Heart left ventricle (tissue), 13 donors: Measurements from ENCODE around the gene FER.
"Not testable (repeated sequence)": the region's sequence is repeated elsewhere in the genome, so short reads cannot be mapped to it uniquely, and the experiment has no call there.

ENCODE experiments used
- POLR2A ChIP-seq, 2 donors: fragments of 450-650 bp; IDR thresholded peaks; one replicate each; pipeline ENCODE4 v1.6.1; 2017; ENCODE audit warnings: antibody characterized with exemption in 2 of 2, mild to moderate bottlenecking in 2 of 2, moderate library complexity in 2 of 2
- TF ChIP-seq, protein P1 (sequence below), 12 donors: fragments of 200-600 bp; sonication (generic) in 4 of 12; IDR thresholded peaks; one replicate each; pipeline versions ENCODE4 v1.5.0 to v1.8.0; 2018 to 2022; ENCODE audit warnings: antibody characterized with exemption in 12 of 12, mild to moderate bottlenecking in 5 of 12
- donor health status: ischemic (EF 13 %, LVEDD 7.1; RV severe dilation, severe dysfunction).
- donor health status: DM: no; HTN: yes; CAD: no.
- donor health status: DM: no; HTN: no; CAD: no.
- donor health status: ischemic (EF 25% LVEDD 6.9; RV normal size, moderate dysfunction).
- donor health status: ischemic (EF 25% LVEDD 5.7; RV mildly dilated, moderate dysfunction).
- donor health status: ischemic (EF 35%, LVEDD 5.7; RV mildly dilated, moderate dysfunction).
- donor health status: nonischemic (EF 11% LVEDD 7.7; RV severe dilation, severe dysfunction).
- donor health status: DM: yes; HTN: yes; CAD: no.
- donor health status: PGD.
- donor health status: ischemic (EF 29% LVEDD 5.4; RV normal size, mild dysfunction).
- donor health status: nonischemic (EF 23%, LVEDD 6.1; RV moderate dilation, normal function).

DNA sequence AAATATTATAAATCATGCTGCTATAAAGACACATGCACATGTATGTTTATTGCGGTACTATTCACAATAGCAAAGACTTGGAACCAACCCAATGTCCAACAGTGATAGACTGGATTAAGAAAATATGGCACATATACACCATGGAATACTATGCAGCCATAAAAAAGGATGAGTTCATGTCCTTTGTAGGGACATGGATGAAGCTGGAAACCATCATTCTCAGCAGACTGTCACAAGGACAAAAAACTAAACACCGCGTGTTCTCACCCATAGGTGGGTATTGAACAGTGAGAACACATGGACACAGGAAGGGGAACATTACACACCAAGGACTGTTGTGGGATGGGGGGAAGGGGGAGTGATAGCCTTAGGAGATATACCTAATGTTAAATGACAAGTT is 118.4 kb downstream of the FER start:
- TF ChIP-seq, protein P1, sequence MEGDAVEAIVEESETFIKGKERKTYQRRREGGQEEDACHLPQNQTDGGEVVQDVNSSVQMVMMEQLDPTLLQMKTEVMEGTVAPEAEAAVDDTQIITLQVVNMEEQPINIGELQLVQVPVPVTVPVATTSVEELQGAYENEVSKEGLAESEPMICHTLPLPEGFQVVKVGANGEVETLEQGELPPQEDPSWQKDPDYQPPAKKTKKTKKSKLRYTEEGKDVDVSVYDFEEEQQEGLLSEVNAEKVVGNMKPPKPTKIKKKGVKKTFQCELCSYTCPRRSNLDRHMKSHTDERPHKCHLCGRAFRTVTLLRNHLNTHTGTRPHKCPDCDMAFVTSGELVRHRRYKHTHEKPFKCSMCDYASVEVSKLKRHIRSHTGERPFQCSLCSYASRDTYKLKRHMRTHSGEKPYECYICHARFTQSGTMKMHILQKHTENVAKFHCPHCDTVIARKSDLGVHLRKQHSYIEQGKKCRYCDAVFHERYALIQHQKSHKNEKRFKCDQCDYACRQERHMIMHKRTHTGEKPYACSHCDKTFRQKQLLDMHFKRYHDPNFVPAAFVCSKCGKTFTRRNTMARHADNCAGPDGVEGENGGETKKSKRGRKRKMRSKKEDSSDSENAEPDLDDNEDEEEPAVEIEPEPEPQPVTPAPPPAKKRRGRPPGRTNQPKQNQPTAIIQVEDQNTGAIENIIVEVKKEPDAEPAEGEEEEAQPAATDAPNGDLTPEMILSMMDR (IDR thresholded peaks at IDR 0.05): not testable (repeated sequence)
- not testable (repeated sequence) for TF ChIP-seq POLR2A (IDR thresholded peaks at IDR 0.05)
